A673 (cell line): Measurements from ENCODE around the gene SUSD5.

ENCODE experiments used
- CTCF ChIP-seq: fragments of 300-800, 200-600 bp; sonication (generic); conservative IDR thresholded peaks from 2 replicates; pipeline ENCODE4 v1.5.1; 2017; ENCODE audit warnings: low read depth, mild to moderate bottlenecking, antibody characterized with exemption, low read length, moderate library complexity, mixed read lengths
- EZH2 ChIP-seq: fragments of 200-600 bp; sonication (generic); IDR thresholded peaks from 2 replicates; pipeline ENCODE4 v1.6.1; 2017; ENCODE audit warnings: borderline replicate concordance, low read depth, mild to moderate bottlenecking, mixed read lengths, antibody characterized with exemption, low read length; ENCODE audit not compliant: poor library complexity, severe bottlenecking

- TF ChIP-seq CTCF: no peak
- TF ChIP-seq EZH2: no peak
Measured at GRCh38 chr3:33137691-33138090, 80.9 kb downstream of the SUSD5 start.
